ENCODE measurements around the gene PRKCZ. TPM values are rescaled to one million over a fixed set of nuclear protein-coding genes. Genes with fewer than 3 reads are reported as not detected.
A peak's percentile ranks its signal among the peaks of the same experiment; 100 is the strongest.

The PRKCZ gene
- total and polyA plus RNA-seq, 5 experiments from 2014 or later, result 7.8 to 33.9 (median 11.3) TPM

DNA sequence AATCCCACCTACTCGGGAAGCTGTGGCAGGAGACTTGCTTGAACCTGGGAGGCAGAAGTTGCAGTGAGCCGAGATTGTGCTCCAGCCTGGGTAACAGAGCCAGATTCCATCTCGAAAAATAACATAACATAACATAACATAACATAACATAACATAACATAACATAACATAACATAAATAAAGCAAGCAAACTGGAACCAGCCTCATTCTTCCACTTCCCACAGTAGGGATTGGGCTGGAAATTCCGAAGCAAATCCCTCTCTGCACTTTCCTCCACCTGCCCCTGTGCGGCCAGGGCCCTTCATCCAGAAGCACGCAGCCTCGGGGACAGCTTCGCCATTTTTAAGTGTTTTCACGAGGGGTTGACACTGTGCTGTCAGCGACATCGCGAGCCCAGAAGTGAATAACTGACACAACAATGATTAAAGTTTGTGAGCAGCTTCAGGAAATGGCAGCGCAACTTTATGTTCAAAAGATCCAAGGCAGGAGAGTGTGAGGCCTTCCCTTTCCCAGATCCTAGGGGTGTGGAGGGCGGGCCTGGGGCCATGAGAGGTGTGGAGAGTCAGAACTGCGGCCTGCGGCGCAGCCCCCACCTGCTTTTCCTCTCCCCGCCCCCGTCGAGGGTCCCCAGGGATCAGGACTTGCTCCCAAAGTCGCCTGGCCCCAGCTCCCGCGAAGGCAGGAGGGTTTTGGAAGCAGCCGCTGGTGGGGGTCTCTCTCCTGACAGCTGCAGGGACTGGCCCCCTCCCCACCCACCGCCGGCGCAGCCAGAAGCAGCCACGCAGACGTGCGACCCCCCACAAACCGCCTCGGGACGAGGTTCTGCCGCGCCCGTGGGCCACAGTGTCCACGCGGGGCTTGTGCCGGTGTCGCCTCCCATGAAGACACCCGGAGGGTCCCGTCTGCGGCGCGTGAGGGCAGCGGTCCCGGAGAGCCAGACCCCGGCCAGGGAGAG lies 31.7 kb upstream of the PRKCZ start:
- Mint-ChIP-seq H3K36me3 (peaks cover 0 to 4% (median 0%) of the 10 kb centered on the region in 3 donors), H3K27me3 (peaks cover 28 to 80% (median 56%) of the 10 kb centered on the region in 5 donors)

DNA sequence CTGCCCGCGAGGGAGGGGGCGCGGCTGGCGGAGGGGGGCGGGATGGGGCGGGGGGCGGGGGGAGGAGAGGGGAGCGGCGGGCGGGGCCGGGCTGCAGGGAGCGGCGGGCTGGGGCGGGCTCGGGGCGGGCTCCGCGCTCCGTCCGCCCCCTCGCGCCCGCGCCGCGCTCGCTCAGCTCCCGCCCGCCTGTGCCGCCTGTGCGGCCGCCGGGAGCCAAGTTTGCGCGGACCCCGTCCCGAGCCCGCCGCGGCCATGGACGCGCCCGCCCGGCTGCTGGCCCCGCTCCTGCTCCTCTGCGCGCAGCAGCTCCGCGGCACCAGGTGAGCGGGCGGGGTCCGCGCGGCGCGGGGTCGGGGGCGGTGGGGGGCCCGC lies 31.1 kb upstream of the PRKCZ start, which contains the start of gene GABRD:
TSS of gene GABRD (plus strand) at position 174 of the 372 bp plus-strand sequence. CDS start at position 253, 79 bp downstream.
- Mint-ChIP-seq H3K9me3 (no peaks in the 10 kb centered on the region), H3K4me1 (peaks cover 5 to 9% (median 7%) of the 10 kb centered on the region in 4 donors), H3K27me3 (peaks cover 29 to 87% (median 61%) of the 10 kb centered on the region in 5 donors), H3K36me3 (peaks cover 0 to 4% (median 0%) of the 10 kb centered on the region in 3 donors), H3K27ac (peak within 1 kb of the TSS in 1 of 10 donors; percentile 21), H3K4me3 (peak within 1 kb of the TSS; percentile 46 to 89 (median 84))
- peak in 2 of 10 donors; percentile 13 to 33 for DNase-seq
- peak; percentile 68 to 76 for ATAC-seq
- POLR2A ChIA-PET, result no interaction called here

More for the DNA sequence above, 31.7 kb upstream of the PRKCZ start:
- DNase-seq, result no peak
- POLR2A ChIA-PET, result no interaction called here
- ATAC-seq, result no peak
- peaks cover 5 to 9% (median 7%) of the 10 kb centered on the region in 4 donors for H3K4me1 Mint-ChIP-seq
- H3K9me3 Mint-ChIP-seq, result no peaks in the 10 kb centered on the region
- H3K4me3 Mint-ChIP-seq, result peak overlapping the region; percentile 46 to 89 (median 84)
- peak overlapping the region in 1 of 10 donors; percentile 21 for H3K27ac Mint-ChIP-seq

DNA sequence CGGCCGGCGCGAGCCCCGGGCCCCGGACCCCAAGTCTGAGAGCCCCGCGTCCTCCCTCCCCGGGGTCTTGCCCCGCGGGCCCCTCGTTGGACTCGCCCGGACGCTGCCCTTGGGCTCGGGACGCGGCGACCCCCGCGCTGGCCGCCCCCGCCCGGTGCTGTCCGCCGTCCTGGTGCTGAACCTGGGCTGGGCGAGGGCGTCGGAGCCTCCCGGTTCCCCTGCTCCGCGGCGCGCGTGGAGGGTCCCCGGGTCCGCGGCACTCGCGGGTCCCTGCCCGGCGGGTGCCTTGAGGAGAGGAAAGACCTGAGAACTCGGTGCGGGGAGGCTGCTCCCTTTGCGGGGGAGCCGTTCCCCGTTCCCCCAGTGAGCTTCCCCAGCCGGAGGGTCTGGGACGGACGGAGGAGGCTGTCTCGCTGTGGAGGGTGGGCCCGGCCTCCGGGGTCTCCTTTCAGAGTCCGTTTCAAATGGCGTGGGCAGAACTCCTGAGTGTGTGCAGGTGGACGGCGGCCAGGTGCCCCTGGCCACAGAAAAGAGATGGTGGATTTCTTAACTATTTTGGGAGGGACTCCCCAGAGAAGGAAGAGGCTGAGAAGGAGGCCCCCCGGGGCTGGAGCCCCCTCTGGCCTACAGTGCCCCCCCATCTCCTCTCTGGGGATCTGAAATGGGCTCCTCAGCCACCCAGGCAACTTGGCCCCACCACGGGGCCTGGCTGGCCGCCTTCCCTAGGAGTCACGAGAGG lies 30.5 kb upstream of the PRKCZ start:
- POLR2A ChIA-PET, result interaction anchor here (0.6 kb wide), 1 partner anchor 1429 kb away, joined by 3 read pairs; no protein-coding TSS in a partner anchor
- peaks cover 5 to 9% (median 7%) of the 10 kb centered on the region in 4 donors for H3K4me1 Mint-ChIP-seq
- ATAC-seq (peak; percentile 39 to 59), DNase-seq (peak in 3 of 10 donors; percentile 19 to 59 (median 27))
- peaks cover 0 to 4% (median 0%) of the 10 kb centered on the region in 3 donors for H3K36me3 Mint-ChIP-seq
- peaks cover 29 to 89% (median 62%) of the 10 kb centered on the region in 5 donors for H3K27me3 Mint-ChIP-seq
- H3K4me3 Mint-ChIP-seq, result peak overlapping the region in 4 of 10 donors; percentile 3 to 28 (median 17)
- H3K27ac Mint-ChIP-seq, result no peak overlapping the region
- H3K9me3 Mint-ChIP-seq, result no peaks in the 10 kb centered on the region

DNA sequence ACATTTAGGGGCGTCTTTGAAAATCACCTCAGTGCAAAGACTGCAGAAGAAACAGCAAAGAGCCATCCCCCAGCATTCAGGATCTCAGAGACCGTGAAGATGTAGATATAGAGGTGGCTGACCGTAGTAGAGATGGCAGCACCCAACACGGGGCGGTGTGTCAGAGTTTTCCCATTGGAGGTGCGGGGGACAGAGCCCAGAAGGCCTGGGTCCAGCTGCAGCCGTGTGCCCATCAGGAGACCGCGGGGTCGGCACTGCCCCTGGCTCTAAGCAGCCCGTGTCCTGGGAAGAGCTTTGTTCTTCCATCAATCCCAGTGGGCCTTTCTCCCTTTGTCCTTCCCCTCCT lies 29.9 kb upstream of the PRKCZ start:
- DNase-seq, result no peak
- no peak for ATAC-seq
- Mint-ChIP-seq H3K4me3 (peak overlapping the region in 3 of 10 donors; percentile 14 to 28 (median 20)), H3K27me3 (peaks cover 29 to 84% (median 62%) of the 10 kb centered on the region in 5 donors), H3K9me3 (no peaks in the 10 kb centered on the region), H3K27ac (no peak overlapping the region), H3K4me1 (peaks cover 4 to 9% (median 7%) of the 10 kb centered on the region in 4 donors), H3K36me3 (peaks cover 0 to 4% (median 0%) of the 10 kb centered on the region in 3 donors)
- POLR2A ChIA-PET, result interaction anchor here (0.6 kb wide), 1 partner anchor 1429 kb away, joined by 3 read pairs; no protein-coding TSS in a partner anchor

DNA sequence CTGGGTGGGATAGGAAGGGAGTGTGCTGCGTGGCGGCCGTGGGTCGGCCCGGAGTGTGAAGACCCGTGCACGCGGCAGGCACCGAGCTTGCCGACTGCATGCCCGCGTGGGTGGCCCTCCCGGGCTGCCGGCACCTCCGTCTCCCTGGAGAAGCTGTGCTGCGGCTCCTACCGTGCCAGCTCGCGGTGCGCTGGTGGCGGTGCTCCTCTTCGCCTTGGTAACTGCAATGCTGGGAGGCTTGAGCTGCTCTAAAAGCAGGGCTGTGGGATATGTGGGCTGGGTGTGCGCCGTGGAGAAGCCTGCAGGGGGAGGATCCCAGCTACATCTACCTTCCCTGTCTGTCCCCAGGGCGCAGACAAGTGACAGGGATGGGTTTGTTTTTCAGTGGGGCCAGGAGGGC lies 28.7 kb upstream of the PRKCZ start:
- no peak for DNase-seq
- H3K4me3 Mint-ChIP-seq, result no peak overlapping the region
- no peak overlapping the region for H3K27ac Mint-ChIP-seq
- no peaks in the 10 kb centered on the region for H3K9me3 Mint-ChIP-seq
- ATAC-seq, result no peak
- peaks cover 4 to 13% (median 8%) of the 10 kb centered on the region in 4 donors for H3K4me1 Mint-ChIP-seq
- H3K36me3 Mint-ChIP-seq, result peaks cover 0 to 4% (median 0%) of the 10 kb centered on the region in 3 donors
- POLR2A ChIA-PET, result no interaction called here
- H3K27me3 Mint-ChIP-seq, result peaks cover 22 to 71% (median 53%) of the 10 kb centered on the region in 5 donors

DNA sequence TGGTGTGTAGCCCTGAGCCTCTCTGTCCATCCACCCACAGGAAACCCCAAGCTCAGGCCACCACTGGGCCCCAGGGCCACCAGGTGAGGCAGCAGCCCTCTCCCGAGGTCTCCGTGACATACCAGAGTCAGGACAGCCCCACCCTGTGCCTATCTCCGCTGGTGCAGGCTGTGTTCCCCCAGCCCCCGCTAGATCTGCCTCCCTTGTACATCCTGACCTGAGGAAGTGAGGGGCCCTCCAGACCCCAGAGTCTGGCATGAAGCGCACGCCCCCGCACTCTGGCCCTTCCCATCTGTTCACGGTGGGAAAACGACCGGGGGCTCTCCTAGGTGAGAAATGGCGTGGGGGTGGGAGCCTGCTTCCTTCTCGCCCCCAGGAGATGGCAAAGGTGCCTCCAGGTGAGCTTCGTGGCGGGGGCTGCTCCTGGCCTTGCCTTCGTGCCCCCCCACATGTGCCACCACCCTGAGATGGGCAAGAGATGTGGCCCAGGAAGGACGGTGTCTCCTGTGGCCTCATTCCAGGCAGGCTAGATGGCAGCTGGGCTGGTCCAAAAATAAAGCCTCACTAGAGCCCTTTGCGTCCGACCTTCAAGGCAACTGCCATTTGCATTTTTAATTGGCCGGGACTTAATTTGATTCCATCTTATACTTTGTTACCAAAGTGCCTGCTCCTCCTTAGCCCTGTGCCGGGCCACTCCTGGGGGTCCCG lies 28.0 kb upstream of the PRKCZ start:
- peaks cover 0 to 4% (median 0%) of the 10 kb centered on the region in 3 donors for H3K36me3 Mint-ChIP-seq
- H3K9me3 Mint-ChIP-seq, result no peaks in the 10 kb centered on the region
- H3K4me3 Mint-ChIP-seq, result no peak overlapping the region
- ATAC-seq (no peak), DNase-seq (no peak)
- H3K27me3 Mint-ChIP-seq, result peaks cover 18 to 64% (median 46%) of the 10 kb centered on the region in 5 donors
- H3K4me1 Mint-ChIP-seq, result peaks cover 4 to 13% (median 8%) of the 10 kb centered on the region in 4 donors
- no peak overlapping the region for H3K27ac Mint-ChIP-seq
- POLR2A ChIA-PET, result interaction anchor here (0.6 kb wide), 1 partner anchor 765 kb away, joined by 3 read pairs; no protein-coding TSS in a partner anchor

DNA sequence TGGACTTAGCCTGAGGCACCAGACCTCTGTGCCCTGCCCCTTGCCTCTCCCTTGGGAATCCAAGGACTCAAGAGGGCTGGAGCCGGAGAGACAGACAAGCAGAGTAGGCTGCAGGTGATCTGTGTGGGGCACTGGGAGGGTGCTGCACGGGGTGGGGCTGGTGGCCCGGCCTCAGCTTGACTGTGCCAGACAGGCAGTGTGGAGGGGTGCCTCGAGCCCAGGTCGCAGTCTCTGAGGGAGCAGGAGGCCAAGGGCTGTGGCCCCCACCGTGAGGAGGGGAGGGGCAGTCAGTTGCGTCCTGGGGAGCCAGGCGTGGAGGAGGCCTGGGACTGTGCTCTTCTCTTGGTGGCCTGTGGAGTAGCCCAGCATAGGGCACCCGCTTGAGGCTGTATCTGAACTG lies 27.0 kb upstream of the PRKCZ start:
- no peaks in the 10 kb centered on the region for H3K9me3 Mint-ChIP-seq
- DNase-seq, result no peak
- H3K36me3 Mint-ChIP-seq, result peaks cover 0 to 4% (median 0%) of the 10 kb centered on the region in 3 donors
- no peak overlapping the region for H3K4me3 Mint-ChIP-seq
- H3K4me1 Mint-ChIP-seq, result peaks cover 4 to 11% (median 8%) of the 10 kb centered on the region in 4 donors
- H3K27ac Mint-ChIP-seq, result no peak overlapping the region
- peaks cover 11 to 55% (median 39%) of the 10 kb centered on the region in 5 donors for H3K27me3 Mint-ChIP-seq
- ATAC-seq, result no peak
- POLR2A ChIA-PET, result no interaction called here

DNA sequence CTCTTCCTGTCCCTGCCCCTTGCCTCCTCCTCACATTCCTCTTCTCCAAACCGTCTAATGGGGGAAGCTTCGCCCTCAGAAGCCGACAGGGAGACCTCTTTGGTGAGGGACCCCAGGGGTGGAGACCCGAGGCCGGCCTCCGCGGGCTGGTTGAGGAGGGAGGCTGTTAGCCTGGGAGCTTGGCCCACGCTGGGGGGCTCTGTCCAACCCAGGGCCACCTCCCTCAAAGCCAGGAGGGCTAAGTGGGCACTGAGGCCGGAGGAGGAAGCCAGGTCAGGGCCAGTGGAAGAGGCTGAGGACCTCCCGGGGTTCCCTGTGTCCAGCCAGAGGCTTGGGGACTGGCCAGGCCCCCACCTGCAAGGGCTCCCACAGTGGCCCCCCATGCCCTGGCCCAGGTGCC lies 25.8 kb upstream of the PRKCZ start:
- POLR2A ChIA-PET, result interaction anchor here (0.9 kb wide), 1 partner anchor 20 kb away, joined by 4 read pairs; no protein-coding TSS in a partner anchor
- Mint-ChIP-seq H3K36me3 (no peaks in the 10 kb centered on the region), H3K27ac (no peak overlapping the region), H3K27me3 (peaks cover 7 to 47% (median 35%) of the 10 kb centered on the region in 5 donors), H3K9me3 (no peaks in the 10 kb centered on the region), H3K4me1 (peaks cover 0 to 7% (median 3%) of the 10 kb centered on the region in 4 donors), H3K4me3 (no peak overlapping the region)
- DNase-seq (no peak), ATAC-seq (no peak)

DNA sequence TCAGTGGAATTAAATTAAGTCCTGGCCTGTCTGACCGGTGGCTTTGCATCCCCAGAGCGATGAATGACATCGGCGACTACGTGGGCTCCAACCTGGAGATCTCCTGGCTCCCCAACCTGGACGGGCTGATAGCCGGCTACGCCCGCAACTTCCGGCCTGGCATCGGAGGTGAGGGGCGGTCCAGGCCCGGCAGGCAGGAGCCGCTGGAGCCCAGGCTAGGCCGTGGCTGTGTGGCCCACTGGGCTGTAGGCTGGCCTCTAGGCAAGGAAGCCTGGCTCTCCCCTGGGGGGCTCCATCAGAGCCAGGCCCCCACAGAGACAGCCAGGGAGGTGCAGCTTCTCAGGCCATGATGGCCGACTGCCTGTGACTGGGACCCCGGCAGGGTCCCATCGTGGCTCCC lies 25.3 kb upstream of the PRKCZ start:
- POLR2A ChIA-PET, result no interaction called here
- peaks cover 7 to 45% (median 32%) of the 10 kb centered on the region in 5 donors for H3K27me3 Mint-ChIP-seq
- H3K9me3 Mint-ChIP-seq, result no peaks in the 10 kb centered on the region
- no peak overlapping the region for H3K4me3 Mint-ChIP-seq
- no peak for DNase-seq
- H3K36me3 Mint-ChIP-seq, result no peaks in the 10 kb centered on the region
- peaks cover 0 to 7% (median 1%) of the 10 kb centered on the region in 4 donors for H3K4me1 Mint-ChIP-seq
- H3K27ac Mint-ChIP-seq, result no peak overlapping the region
- ATAC-seq, result no peak

DNA sequence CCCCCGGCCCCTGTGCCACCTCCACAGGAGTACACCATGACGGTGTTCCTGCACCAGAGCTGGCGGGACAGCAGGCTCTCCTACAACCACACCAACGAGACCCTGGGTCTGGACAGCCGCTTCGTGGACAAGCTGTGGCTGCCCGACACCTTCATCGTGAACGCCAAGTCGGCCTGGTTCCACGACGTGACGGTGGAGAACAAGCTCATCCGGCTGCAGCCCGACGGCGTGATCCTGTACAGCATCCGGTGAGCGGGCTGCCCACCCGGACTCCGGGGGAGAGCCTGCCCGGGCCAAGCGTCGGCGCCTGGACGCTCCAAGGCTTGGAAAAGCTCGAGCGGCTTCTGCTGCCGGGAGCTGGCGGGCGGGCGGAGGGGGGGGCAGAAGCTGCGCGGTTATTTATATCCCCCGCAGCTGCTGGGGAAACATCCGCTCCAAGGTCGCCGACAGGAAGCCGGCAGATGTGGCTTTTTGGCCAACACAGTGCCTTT lies 24.7 kb upstream of the PRKCZ start:
- DNase-seq (no peak), ATAC-seq (peak; percentile 70 to 77)
- H3K9me3 Mint-ChIP-seq, result no peaks in the 10 kb centered on the region
- no peaks in the 10 kb centered on the region for H3K36me3 Mint-ChIP-seq
- peak overlapping the region in 6 of 10 donors; percentile 7 to 54 (median 22) for H3K4me3 Mint-ChIP-seq
- peaks cover 5 to 38% (median 29%) of the 10 kb centered on the region in 5 donors for H3K27me3 Mint-ChIP-seq
- POLR2A ChIA-PET, result interaction anchor here (0.5 kb wide), 1 partner anchor 22 kb away, joined by 7 read pairs; no protein-coding TSS in a partner anchor
- H3K4me1 Mint-ChIP-seq, result peaks cover 0 to 7% (median under 1%) of the 10 kb centered on the region in 4 donors
- H3K27ac Mint-ChIP-seq, result no peak overlapping the region

DNA sequence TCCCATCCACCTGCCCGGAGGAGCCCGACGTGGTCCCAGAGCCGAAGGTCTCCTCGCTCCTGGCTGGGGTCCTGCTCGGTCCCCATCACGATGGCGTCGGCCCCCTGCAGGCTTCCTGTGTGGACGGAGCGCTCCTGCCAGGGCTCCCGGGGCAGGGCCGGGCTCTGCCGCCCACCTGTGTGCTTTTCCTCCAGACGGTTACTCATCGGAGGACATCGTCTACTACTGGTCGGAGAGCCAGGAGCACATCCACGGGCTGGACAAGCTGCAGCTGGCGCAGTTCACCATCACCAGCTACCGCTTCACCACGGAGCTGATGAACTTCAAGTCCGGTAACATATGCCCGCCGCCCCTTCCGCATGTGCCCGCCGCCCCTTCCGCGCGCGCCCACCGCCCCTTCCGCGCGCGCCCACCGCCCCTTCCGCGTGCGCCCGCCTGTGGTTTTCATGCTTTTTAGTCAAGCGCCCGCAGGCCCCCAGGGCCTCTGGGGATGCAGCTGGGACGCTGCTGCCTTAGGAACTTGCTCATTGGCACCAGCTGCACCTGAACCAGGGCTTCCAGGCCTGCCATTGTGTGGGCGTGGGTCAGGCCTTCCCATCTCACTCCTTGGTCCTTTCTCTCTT lies 22.1 kb upstream of the PRKCZ start:
- no peaks in the 10 kb centered on the region for H3K9me3 Mint-ChIP-seq
- no peak overlapping the region for H3K4me3 Mint-ChIP-seq
- POLR2A ChIA-PET, result interaction anchor here (0.6 kb wide), 1 partner anchor 197 kb away, joined by 3 read pairs; no protein-coding TSS in a partner anchor
- no peak overlapping the region for H3K27ac Mint-ChIP-seq
- DNase-seq, result no peak
- ATAC-seq, result no peak
- peaks cover 1 to 13% (median 6%) of the 10 kb centered on the region in 5 donors for H3K27me3 Mint-ChIP-seq
- no peaks in the 10 kb centered on the region for H3K36me3 Mint-ChIP-seq
- H3K4me1 Mint-ChIP-seq, result peaks cover 0 to 3% (median under 1%) of the 10 kb centered on the region in 4 donors

Measured in naive thymus-derived CD8-positive, alpha-beta T cell (primary cell).